Measurements from ENCODE around the gene ATOSB. TPM values are rescaled to one million over a fixed set of nuclear protein-coding genes. Genes with fewer than 3 reads are reported as not detected.

ATOSB gene
- total RNA-seq, 4 donors from 2014 or later: 7.8 to 21.0 (median 11.8) TPM

DNA sequence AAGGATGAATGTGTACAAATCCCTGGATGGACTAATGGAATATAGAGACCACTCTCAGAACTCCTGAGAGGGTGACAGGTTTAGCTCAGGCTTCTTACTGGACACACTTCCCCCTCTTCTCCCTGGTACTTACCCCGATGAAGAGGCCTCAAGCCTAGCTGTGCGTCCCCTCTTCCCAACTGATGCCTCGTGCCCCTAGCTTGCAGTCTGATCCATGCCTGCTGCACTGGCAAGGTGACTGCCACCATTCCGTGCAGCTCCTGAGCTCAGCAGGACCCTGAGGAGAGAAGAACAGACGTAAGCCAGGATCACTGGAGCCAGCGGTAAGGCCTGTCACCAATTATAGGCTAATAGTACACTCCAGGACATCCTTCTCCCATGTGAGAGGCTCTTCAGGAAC lies 7.2 kb downstream of the ATOSB start:
- Histone ChIP-seq H3K4me3 (replicated peaks in 1 of 3) (no peak overlapping the region), H3K27ac (no peak overlapping the region), H3K36me3 (peaks cover 35 to 39% of the 10 kb centered on the region in 2 donors), H3K27me3 (no peaks in the 10 kb centered on the region), H3K9me3 (no peaks in the 10 kb centered on the region), H3K4me1 (peaks cover 22 to 32% of the 10 kb centered on the region in 2 donors)
- TF ChIP-seq, protein P1, sequence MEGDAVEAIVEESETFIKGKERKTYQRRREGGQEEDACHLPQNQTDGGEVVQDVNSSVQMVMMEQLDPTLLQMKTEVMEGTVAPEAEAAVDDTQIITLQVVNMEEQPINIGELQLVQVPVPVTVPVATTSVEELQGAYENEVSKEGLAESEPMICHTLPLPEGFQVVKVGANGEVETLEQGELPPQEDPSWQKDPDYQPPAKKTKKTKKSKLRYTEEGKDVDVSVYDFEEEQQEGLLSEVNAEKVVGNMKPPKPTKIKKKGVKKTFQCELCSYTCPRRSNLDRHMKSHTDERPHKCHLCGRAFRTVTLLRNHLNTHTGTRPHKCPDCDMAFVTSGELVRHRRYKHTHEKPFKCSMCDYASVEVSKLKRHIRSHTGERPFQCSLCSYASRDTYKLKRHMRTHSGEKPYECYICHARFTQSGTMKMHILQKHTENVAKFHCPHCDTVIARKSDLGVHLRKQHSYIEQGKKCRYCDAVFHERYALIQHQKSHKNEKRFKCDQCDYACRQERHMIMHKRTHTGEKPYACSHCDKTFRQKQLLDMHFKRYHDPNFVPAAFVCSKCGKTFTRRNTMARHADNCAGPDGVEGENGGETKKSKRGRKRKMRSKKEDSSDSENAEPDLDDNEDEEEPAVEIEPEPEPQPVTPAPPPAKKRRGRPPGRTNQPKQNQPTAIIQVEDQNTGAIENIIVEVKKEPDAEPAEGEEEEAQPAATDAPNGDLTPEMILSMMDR (IDR thresholded peaks at IDR 0.05): no peak
- TF ChIP-seq POLR2A (IDR thresholded peaks at IDR 0.05): no peak
- intact Hi-C loops (cut with DNase I): no loop called here
- 91 to 94% methylated on average over 6 of the region's 6 CpGs for WGBS, 2 donors
- no peak for DNase-seq

DNA sequence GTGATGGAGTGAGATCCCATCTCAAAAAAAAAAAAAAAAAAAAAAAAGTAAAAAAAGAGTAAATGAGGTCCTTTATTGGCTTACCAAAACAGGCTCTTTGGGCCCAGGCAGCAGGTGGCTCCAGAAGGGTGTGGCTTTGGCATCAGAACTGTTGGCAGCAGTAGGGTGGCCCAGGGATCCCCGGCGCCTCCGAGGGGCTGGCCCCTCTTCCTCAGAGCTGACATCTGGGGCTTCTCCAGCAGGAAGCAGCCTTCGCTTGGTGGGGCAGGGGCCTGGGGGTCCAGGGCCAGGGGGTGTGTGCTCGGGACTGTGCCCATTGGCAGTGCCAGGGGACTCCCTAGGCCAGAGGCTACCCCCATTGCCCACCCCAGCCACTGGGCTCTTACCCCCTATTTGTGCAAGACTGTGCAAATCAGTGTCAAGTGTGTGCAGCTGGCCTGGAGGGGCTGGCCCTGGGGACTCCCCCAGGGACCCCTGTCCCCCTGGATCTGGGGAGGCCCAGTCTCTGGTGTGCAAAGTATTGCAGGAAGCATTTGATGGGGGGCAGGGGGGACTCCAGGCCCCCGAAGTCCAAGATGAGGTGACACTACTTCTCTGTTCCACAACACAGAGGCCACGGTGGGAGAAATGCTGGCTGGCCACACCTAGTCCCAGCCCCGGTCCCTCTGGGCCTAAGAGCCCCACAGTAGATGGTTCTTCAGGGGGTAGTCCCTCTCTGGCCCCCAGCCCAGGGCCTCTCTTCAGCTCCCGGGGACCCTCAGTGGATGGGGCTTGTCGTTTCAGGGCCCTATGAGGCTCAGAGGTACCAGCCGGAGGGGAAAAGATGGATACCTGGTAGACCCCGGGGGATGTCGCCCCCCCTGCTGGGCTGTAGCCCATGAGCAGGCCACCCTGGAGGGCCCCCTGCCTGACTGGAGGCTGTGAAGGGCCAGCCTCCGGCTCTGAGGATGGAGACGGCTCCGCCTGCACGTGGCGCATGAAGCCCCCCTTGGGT lies 8.1 kb downstream of the ATOSB start:
- DNase-seq: no peak
- H3K4me3 ChIP-seq (replicated peaks in 1 of 3): no peak overlapping the region
- H3K27me3 ChIP-seq: no peaks in the 10 kb centered on the region
- no peaks in the 10 kb centered on the region for H3K9me3 ChIP-seq
- 82 to 87% methylated on average over 14 to 15 of the region's 18 CpGs for WGBS, 2 donors
- no peak overlapping the region for H3K27ac ChIP-seq
- peaks cover 24 to 26% of the 10 kb centered on the region in 2 donors for H3K4me1 ChIP-seq
- intact Hi-C loops (cut with DNase I): no loop called here
- peaks cover 35 to 39% of the 10 kb centered on the region in 2 donors for H3K36me3 ChIP-seq
- TF ChIP-seq, protein P1 (IDR thresholded peaks at IDR 0.05): no peak
- no peak for TF ChIP-seq POLR2A (IDR thresholded peaks at IDR 0.05)

DNA sequence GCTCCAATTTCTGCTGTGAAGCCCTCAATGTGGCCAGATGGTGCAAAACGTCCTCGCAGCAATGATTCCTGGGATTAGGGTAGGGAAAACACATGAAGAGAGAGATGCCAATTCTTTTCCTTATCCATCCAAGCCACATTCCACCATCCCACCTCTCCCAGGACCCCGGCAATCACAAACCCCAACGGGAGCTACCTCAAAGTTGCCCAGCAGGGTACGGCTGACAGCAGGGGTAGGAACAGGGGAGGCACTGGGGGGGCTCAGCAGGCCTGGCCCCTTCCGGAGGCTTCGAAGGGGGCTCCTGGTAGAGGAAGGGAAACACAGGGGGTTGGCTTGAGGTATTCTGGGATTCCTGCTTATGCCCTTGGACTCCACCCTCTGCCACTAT lies 9.3 kb downstream of the ATOSB start:
- no peak overlapping the region for H3K27ac ChIP-seq
- no peak for DNase-seq
- H3K9me3 ChIP-seq: no peaks in the 10 kb centered on the region
- H3K4me3 ChIP-seq (replicated peaks in 1 of 3): no peak overlapping the region
- intact Hi-C loops (cut with DNase I): no loop called here
- no peak for TF ChIP-seq POLR2A (IDR thresholded peaks at IDR 0.05)
- TF ChIP-seq, protein P1 (IDR thresholded peaks at IDR 0.05): no peak
- H3K27me3 ChIP-seq: no peaks in the 10 kb centered on the region
- 90 to 94% methylated on average over 7 of the region's 7 CpGs for WGBS, 2 donors
- H3K4me1 ChIP-seq: peaks cover 25 to 26% of the 10 kb centered on the region in 2 donors
- peaks cover 35 to 39% of the 10 kb centered on the region in 2 donors for H3K36me3 ChIP-seq

DNA sequence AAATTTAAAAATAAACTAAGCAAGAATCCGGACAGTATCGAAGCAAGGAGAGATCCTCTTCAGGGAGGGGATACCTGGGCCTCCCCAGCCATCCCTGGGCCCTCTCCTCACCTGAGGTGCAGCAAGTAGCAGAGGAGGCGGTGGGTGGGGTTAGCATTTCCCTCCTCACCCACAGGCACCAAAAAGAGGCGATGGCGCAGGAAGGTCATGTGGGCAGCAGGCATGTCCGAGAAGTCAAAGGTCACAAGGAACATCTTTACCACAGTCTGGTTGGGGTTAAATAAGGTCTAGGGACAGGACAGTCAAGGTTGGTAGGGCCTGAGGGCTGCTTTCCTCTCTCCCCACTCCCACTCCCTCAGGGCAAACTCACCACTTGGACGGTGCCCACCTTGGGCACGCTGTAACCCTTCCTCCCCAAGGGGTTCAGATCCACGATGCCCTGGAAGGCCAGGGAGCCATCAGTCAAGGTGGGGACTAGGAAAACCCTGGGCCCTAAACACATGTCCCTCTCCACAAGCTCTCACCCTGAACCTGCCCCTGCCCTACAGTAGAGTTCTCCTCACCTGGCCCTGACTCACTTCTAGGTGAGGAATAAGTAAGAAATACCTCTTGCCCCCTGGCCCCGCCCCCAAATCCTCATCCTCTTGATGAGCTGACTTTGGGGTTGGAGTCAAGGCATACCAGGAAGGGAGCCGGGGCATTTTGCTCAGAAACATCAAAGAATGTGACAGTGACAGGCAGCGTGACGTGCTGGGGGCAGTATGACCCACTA lies 9.9 kb downstream of the ATOSB start:
- intact Hi-C loops (cut with DNase I): no loop called here
- TF ChIP-seq, protein P1 (IDR thresholded peaks at IDR 0.05): no peak
- no peak for TF ChIP-seq POLR2A (IDR thresholded peaks at IDR 0.05)
- WGBS, 2 donors: 91 to 97% methylated on average over 13 of the region's 13 CpGs

More for the DNA sequence above, 9.9 kb downstream of the ATOSB start:
- H3K9me3 ChIP-seq: no peaks in the 10 kb centered on the region
- H3K36me3 ChIP-seq: peaks cover 37 to 39% of the 10 kb centered on the region in 2 donors
- H3K27ac ChIP-seq: no peak overlapping the region
- no peak for DNase-seq
- H3K4me1 ChIP-seq: peaks cover 21 to 24% of the 10 kb centered on the region in 2 donors
- no peaks in the 10 kb centered on the region for H3K27me3 ChIP-seq
- no peak overlapping the region for H3K4me3 ChIP-seq (replicated peaks in 1 of 3)

Measured in thyroid gland (tissue), 4 donors.